AG09319 (cell line): Measurements from ENCODE around the gene TBX21.
"Not testable (repeated sequence)": the region's sequence is repeated elsewhere in the genome, so short reads cannot be mapped to it uniquely, and the experiment has no call there.

Experiments
- DNase-seq: peaks from one replicate; pipeline ENCODE4 v3.0.0-alpha.2; 2010; ENCODE audit warnings: low read depth; ENCODE audit errors: extremely low read depth
- CTCF ChIP-seq: IDR thresholded peaks from 2 replicates; pipeline ENCODE4 v1.5.1; 2011; ENCODE audit warnings: low read depth, mild to moderate bottlenecking, inconsistent platforms, low read length, moderate library complexity

Gene TBX21

DNA sequence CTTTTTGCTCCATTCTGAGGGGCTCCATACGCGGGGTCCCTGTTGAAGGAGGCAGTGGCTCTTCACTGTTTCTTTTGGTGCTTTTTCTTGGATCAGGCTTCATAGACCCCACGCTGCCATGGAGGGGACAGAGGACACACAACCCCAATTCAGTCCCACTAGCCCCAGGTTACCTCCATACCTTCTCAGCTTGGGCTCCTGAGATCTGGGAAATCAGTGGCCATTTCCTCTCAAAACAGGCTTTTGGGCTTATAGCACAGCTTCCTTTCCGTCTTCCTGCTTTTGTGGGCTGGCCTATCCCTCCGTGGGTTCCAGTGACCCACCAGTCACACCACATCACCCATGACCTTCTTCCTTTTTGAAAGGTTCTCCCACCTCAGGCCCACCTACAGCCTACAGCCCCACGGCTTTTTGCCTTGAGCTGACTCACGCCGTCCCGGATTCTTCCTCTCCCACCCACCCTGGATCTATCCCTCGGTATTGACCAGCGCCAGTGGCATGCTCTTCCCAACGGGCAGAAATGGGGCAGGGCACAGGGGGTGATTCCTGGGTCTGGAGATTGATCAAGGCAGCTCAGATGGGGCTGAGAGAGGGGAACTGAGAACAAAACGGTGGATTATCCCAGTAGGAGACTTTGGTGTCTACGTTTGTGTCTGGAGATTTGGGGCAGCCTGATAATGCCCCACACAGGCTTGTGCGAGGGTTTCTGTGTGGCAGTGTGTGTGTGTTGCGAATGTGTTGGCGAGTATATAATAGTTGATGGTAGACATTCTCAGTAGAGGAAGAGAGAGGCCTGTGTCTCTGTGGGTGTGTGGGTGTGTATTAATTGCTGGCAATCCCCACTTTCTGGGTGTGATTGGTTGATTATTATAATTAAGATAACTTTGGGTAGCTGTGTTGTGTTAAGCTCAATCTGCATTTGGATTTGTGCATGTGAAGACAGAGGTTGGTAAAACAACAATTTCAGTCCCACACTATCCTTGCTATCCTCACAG, 3.8 kb downstream of the TBX21 start:
- TF ChIP-seq CTCF = no peak
- DNase-seq = no peak

DNA sequence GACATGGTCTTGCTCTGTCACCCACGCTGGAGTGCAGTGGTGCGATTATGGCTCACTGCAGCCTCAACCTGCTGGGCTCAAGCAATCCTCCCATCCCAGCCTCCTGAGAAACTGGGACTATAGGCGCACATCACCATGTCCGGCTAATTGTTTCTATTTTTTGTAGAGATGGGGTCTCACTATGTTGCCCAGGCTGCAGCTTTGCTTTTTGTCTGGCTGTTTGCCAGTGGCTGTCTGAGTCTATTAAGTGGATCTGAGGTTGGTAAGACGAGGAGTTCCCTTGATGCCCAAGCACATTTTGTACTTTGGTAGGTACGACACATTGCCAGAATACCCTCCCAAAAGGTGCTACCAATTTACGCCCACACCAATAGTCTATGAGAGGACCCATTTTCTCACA, 5.1 kb downstream of the TBX21 start:
- no peak for DNase-seq
- no peak for TF ChIP-seq CTCF

DNA sequence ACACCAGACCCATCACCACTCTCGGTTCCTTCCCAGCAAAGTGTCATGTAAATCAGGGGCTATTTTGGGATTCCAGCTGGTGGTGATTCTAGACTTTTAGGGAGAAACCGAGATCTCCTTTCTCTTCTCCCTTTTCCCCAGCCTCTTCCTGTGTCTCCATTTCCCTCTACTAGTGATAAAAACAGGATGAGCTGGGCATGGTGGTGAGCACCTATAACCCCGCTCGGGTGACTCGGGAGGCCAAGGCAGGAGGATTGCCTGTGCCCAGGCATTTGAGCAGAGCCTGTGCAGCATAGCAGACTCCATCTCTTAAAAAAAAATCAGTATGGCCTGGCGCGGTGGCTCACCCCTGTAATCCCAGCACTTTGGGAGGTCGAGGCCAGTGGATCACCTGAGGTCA, 6.1 kb downstream of the TBX21 start:
- DNase-seq = no peak
- no peak for TF ChIP-seq CTCF

- DNase-seq = not testable (repeated sequence)
Measured at GRCh38 chr17:47739945-47740344, 6.9 kb downstream of the TBX21 start.

- no peak for DNase-seq
- TF ChIP-seq CTCF = no peak
Measured at GRCh38 chr17:47741109-47741792, 8.2 kb downstream of the TBX21 start.

- DNase-seq = no peak
Measured at GRCh38 chr17:47741793-47742145, 8.7 kb downstream of the TBX21 start.

More at GRCh38 chr17:47741793-47742145, 8.7 kb downstream of the TBX21 start:
- no peak for TF ChIP-seq CTCF
